HepG2 (cell line): ENCODE data around the gene PGAP3. TPM values are rescaled to one million over a fixed set of nuclear protein-coding genes. Genes with fewer than 3 reads are reported as not detected.

Experiments
- AGO2 ChIP-seq: fragments of 200-400 bp; formaldehyde crosslinking; optimal IDR thresholded peaks from 2 replicates; pipeline ENCODE3; 2017; ENCODE audit warnings: mild to moderate bottlenecking, low read depth, low read length, moderate library complexity
- HOXA9 ChIP-seq: sonication (generic); formaldehyde crosslinking; IDR thresholded peaks from 2 replicates; pipeline ENCODE4 v1.8.1; 2022; ENCODE audit warnings: missing genetic modification reagents, mild to moderate bottlenecking, moderate library complexity, borderline replicate concordance
- SIX4 ChIP-seq: sonication (generic); formaldehyde crosslinking; IDR thresholded peaks from 2 replicates; pipeline ENCODE4 v1.4.0; 2020; ENCODE audit warnings: missing genetic modification reagents
- SMAD3 ChIP-seq: sonication (generic); formaldehyde crosslinking; IDR thresholded peaks from 2 replicates; pipeline ENCODE4 v1.4.0; 2020; ENCODE audit warnings: missing genetic modification reagents
- SNAI1 ChIP-seq: sonication (generic); formaldehyde crosslinking; IDR thresholded peaks from 2 replicates; pipeline ENCODE4 v1.5.0; 2020; ENCODE audit warnings: mild to moderate bottlenecking, missing genetic modification reagents, borderline replicate concordance
- SRSF9 ChIP-seq: fragments of 200-400 bp; formaldehyde crosslinking; IDR thresholded peaks from 2 replicates; pipeline ENCODE4 v1.6.1; 2018; ENCODE audit warnings: borderline replicate concordance, mild to moderate bottlenecking, low read depth, low read length; ENCODE audit not compliant: insufficient read depth, poor library complexity, severe bottlenecking
- TSC22D2 ChIP-seq: sonication (generic); formaldehyde crosslinking; IDR thresholded peaks from 2 replicates; pipeline ENCODE4 v1.5.1; 2020; ENCODE audit warnings: missing genetic modification reagents, mild to moderate bottlenecking, borderline replicate concordance
- ZIK1 ChIP-seq: sonication (generic); formaldehyde crosslinking; IDR thresholded peaks from 2 replicates; pipeline ENCODE4 v1.5.0; 2020; ENCODE audit warnings: mild to moderate bottlenecking, low read depth, missing genetic modification reagents, borderline replicate concordance
- ZMYM4 ChIP-seq: sonication (generic); formaldehyde crosslinking; IDR thresholded peaks from 2 replicates; pipeline ENCODE4 v1.8.1; 2023; ENCODE audit warnings: mild to moderate bottlenecking, missing genetic modification reagents
- ZNF343 ChIP-seq: sonication (generic); formaldehyde crosslinking; IDR thresholded peaks from 2 replicates; pipeline ENCODE4 v1.4.0; 2020; ENCODE audit warnings: mild to moderate bottlenecking, missing genetic modification reagents
- ZNF382 ChIP-seq: sonication (generic); formaldehyde crosslinking; IDR thresholded peaks from 2 replicates; pipeline ENCODE4 v1.5.0; 2020; ENCODE audit warnings: missing genetic modification reagents, mild to moderate bottlenecking, borderline replicate concordance
- ZNF510 ChIP-seq: sonication (generic); formaldehyde crosslinking; IDR thresholded peaks from 2 replicates; pipeline ENCODE4 v1.4.0; 2020; ENCODE audit warnings: low read depth, mild to moderate bottlenecking, missing genetic modification reagents
- ZNF746 ChIP-seq: sonication (generic); formaldehyde crosslinking; IDR thresholded peaks from 2 replicates; pipeline ENCODE4 v1.8.0; 2022; ENCODE audit warnings: mild to moderate bottlenecking, missing genetic modification reagents
- ZNF772 ChIP-seq: sonication (generic); formaldehyde crosslinking; IDR thresholded peaks from 2 replicates; pipeline ENCODE4 v1.5.0; 2020; ENCODE audit warnings: mild to moderate bottlenecking, missing genetic modification reagents
- ZNF816 ChIP-seq: sonication (generic); formaldehyde crosslinking; IDR thresholded peaks from 2 replicates; pipeline ENCODE4 v1.8.0; 2022; ENCODE audit warnings: missing genetic modification reagents, mild to moderate bottlenecking, borderline replicate concordance
- ZSCAN31 ChIP-seq: sonication (generic); formaldehyde crosslinking; IDR thresholded peaks from 2 replicates; pipeline ENCODE4 v1.5.0; 2020; ENCODE audit warnings: low read depth, mild to moderate bottlenecking, missing genetic modification reagents
- ZZZ3 ChIP-seq: sonication (generic); formaldehyde crosslinking; IDR thresholded peaks from 2 replicates; pipeline ENCODE4 v1.4.0; 2020; ENCODE audit warnings: missing genetic modification reagents, mild to moderate bottlenecking, borderline replicate concordance
- polyA plus RNA-seq, 8 experiments: library from polyadenylated mRNA; depleted of rRNA in 3 of 8; stranded (reverse) in 7 of 8; unstranded in 1 of 8; fragments of >200 nt; fragmentation: Illumina TruSeq in 4 of 8; extraction: Trizol in 4 of 8; gene quantifications; 2 replicates each; pipeline versions ENCODE4 v1.2.1 to v1.2.3, GENCODE V29; 2011 to 2016; ENCODE audit warnings: low read depth in 4 of 8, missing spikeins in 1 of 8, mixed read lengths in 1 of 8; ENCODE audit not compliant: insufficient read depth in 1 of 8
- total RNA-seq, 5 experiments: library from RNA; depleted of rRNA; stranded (reverse); fragments of >200 nt; fragmentation: Illumina TruSeq; extraction: Trizol; gene quantifications; 2 replicates each; pipeline ENCODE4 v1.2.3, GENCODE V29; 2016; ENCODE audit warnings: low read depth in 1 of 5
- TF ChIP-seq, protein P1 (sequence below): sonication (generic); formaldehyde crosslinking; IDR thresholded peaks from 2 replicates; pipeline ENCODE4 v1.4.0; 2020; ENCODE audit warnings: missing genetic modification reagents
- TF ChIP-seq, protein P2 (sequence below): sonication (generic); formaldehyde crosslinking; IDR thresholded peaks from 2 replicates; pipeline ENCODE4 v1.8.1; 2023; ENCODE audit warnings: mild to moderate bottlenecking, missing genetic modification reagents, borderline replicate concordance
- TF ChIP-seq, protein P3 (sequence below): sonication (generic); formaldehyde crosslinking; IDR thresholded peaks from 2 replicates; pipeline ENCODE4 v1.4.0; 2020; ENCODE audit warnings: missing genetic modification reagents
- TF ChIP-seq, protein P4 (sequence below): sonication (generic); formaldehyde crosslinking; IDR thresholded peaks from 2 replicates; pipeline ENCODE4 v1.8.1; 2022; ENCODE audit warnings: mild to moderate bottlenecking, missing genetic modification reagents
- TF ChIP-seq, protein P5 (sequence below): sonication (generic); IDR thresholded peaks from 2 replicates; pipeline ENCODE4 v1.6.1; 2016; ENCODE audit warnings: low read depth, borderline replicate concordance

Gene PGAP3
- total and polyA plus RNA-seq, 2 of the 13 experiments (the other 11 are each of a cell fraction or from before 2014, with no cell fraction given): 11.9 to 14.6 TPM

DNA sequence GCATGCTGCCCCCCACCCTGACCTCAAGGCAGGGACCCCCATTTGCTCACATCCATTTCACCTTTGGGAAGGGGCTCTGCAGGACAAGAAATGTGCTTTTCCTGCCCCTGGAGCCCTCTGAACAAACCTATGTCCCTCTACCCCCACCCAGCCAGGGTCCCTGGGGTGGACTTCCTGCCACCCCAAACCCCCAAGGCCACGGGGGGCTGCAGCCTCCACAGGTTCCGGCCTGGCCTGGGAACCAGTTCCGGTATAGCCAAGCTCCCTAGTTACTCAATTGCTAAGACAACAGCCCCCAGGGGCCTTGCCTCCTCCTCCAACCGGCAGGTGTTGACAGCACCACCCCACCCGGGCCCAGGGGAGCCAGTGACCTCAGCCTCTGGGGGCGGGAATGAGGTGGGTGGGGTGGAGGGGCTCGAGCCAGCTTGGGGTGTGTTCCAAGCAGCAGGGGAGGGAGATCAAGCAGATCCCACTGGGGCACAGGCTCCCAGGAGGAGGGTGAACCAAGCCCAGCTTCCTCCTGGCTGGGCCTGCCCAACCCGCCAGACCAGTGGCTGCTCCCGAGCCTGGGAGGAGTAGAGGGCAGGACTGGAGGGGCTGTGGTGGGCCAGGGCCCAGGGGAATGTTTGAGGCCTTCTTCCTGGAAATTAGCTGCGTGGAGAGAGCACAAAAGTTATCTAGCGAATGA, 13.0 kb downstream of the PGAP3 start (continued):
- TF ChIP-seq SMAD3 (CRISPR knock-in tag) (no peak), SIX4 (CRISPR knock-in tag) (no peak), ZMYM4 (peak; percentile 10; the same call in 1 of the 2 replicates), ZNF816 (CRISPR knock-in tag) (no peak), HOXA9 (no peak), SRSF9 (no peak), ZNF382 (CRISPR knock-in tag) (no peak), TSC22D2 (CRISPR knock-in tag) (no peak), AGO2 (peak; percentile 17), ZNF343 (CRISPR knock-in tag) (no peak), ZZZ3 (CRISPR knock-in tag) (no peak), ZNF510 (CRISPR knock-in tag) (no peak), ZSCAN31 (CRISPR knock-in tag) (0 out of 2 replicates have a peak, but pooled peaks have one; percentile 13), SNAI1 (CRISPR knock-in tag) (no peak), ZNF772 (CRISPR knock-in tag) (no peak), ZIK1 (no peak), ZNF746 (CRISPR knock-in tag) (peak; percentile 48; the same call in 1 of the 2 replicates)
- TF ChIP-seq, protein P1, sequence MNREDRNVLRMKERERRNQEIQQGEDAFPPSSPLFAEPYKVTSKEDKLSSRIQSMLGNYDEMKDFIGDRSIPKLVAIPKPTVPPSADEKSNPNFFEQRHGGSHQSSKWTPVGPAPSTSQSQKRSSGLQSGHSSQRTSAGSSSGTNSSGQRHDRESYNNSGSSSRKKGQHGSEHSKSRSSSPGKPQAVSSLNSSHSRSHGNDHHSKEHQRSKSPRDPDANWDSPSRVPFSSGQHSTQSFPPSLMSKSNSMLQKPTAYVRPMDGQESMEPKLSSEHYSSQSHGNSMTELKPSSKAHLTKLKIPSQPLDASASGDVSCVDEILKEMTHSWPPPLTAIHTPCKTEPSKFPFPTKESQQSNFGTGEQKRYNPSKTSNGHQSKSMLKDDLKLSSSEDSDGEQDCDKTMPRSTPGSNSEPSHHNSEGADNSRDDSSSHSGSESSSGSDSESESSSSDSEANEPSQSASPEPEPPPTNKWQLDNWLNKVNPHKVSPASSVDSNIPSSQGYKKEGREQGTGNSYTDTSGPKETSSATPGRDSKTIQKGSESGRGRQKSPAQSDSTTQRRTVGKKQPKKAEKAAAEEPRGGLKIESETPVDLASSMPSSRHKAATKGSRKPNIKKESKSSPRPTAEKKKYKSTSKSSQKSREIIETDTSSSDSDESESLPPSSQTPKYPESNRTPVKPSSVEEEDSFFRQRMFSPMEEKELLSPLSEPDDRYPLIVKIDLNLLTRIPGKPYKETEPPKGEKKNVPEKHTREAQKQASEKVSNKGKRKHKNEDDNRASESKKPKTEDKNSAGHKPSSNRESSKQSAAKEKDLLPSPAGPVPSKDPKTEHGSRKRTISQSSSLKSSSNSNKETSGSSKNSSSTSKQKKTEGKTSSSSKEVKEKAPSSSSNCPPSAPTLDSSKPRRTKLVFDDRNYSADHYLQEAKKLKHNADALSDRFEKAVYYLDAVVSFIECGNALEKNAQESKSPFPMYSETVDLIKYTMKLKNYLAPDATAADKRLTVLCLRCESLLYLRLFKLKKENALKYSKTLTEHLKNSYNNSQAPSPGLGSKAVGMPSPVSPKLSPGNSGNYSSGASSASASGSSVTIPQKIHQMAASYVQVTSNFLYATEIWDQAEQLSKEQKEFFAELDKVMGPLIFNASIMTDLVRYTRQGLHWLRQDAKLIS (CRISPR knock-in tag): no peak
- TF ChIP-seq, protein P2, sequence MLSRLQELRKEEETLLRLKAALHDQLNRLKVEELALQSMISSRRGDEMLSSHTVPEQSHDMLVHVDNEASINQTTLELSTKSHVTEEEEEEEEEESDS (CRISPR knock-in tag): 0 out of 2 replicates have a peak, but pooled peaks have one; percentile 32
- TF ChIP-seq, protein P3, sequence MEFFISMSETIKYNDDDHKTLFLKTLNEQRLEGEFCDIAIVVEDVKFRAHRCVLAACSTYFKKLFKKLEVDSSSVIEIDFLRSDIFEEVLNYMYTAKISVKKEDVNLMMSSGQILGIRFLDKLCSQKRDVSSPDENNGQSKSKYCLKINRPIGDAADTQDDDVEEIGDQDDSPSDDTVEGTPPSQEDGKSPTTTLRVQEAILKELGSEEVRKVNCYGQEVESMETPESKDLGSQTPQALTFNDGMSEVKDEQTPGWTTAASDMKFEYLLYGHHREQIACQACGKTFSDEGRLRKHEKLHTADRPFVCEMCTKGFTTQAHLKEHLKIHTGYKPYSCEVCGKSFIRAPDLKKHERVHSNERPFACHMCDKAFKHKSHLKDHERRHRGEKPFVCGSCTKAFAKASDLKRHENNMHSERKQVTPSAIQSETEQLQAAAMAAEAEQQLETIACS (CRISPR knock-in tag): no peak
- TF ChIP-seq, protein P4, sequence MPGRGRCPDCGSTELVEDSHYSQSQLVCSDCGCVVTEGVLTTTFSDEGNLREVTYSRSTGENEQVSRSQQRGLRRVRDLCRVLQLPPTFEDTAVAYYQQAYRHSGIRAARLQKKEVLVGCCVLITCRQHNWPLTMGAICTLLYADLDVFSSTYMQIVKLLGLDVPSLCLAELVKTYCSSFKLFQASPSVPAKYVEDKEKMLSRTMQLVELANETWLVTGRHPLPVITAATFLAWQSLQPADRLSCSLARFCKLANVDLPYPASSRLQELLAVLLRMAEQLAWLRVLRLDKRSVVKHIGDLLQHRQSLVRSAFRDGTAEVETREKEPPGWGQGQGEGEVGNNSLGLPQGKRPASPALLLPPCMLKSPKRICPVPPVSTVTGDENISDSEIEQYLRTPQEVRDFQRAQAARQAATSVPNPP (CRISPR knock-in tag): no peak
- TF ChIP-seq, protein P5, sequence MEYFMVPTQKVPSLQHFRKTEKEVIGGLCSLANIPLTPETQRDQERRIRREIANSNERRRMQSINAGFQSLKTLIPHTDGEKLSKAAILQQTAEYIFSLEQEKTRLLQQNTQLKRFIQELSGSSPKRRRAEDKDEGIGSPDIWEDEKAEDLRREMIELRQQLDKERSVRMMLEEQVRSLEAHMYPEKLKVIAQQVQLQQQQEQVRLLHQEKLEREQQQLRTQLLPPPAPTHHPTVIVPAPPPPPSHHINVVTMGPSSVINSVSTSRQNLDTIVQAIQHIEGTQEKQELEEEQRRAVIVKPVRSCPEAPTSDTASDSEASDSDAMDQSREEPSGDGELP: no peak
